IPS-18a (cell line): ENCODE data around the gene CDH23.

Experiments used
- H3K27ac ChIP-seq: one replicate; pipeline ENCODE4 v1.5.1; 2013; ENCODE audit warnings: low read length
- H3K27me3 ChIP-seq: one replicate; pipeline ENCODE4 v1.6.1; 2013; ENCODE audit warnings: mild to moderate bottlenecking, low read length; ENCODE audit not compliant: control insufficient read depth, insufficient read depth
- H3K36me3 ChIP-seq: one replicate; pipeline ENCODE4 v1.6.1; 2013; ENCODE audit warnings: low read depth, low read length; ENCODE audit not compliant: control insufficient read depth
- H3K4me1 ChIP-seq: one replicate; pipeline ENCODE4 v1.6.1; 2013; ENCODE audit warnings: low read depth, low read length; ENCODE audit not compliant: control insufficient read depth
- H3K4me3 ChIP-seq: one replicate; pipeline ENCODE4 v1.5.1; 2013; ENCODE audit warnings: low read length
- H3K9ac ChIP-seq: one replicate; pipeline ENCODE4 v1.6.1; 2013; ENCODE audit warnings: mild to moderate bottlenecking, low read length, moderate library complexity
- H3K9me3 ChIP-seq: one replicate; pipeline ENCODE4 v1.6.1; 2013; ENCODE audit warnings: low read depth, low read length; ENCODE audit not compliant: control insufficient read depth

Gene CDH23

GRCh38 chr10:71743866-71744265 lies 347.1 kb downstream of the CDH23 start:
- H3K27ac ChIP-seq, result no peak overlapping the region
- no peaks in the 10 kb centered on the region for H3K27me3 ChIP-seq
- no peaks in the 10 kb centered on the region for H3K36me3 ChIP-seq
- no peaks in the 10 kb centered on the region for H3K9me3 ChIP-seq
- peaks cover 12% of the 10 kb centered on the region for H3K4me1 ChIP-seq
- no peak overlapping the region for H3K4me3 ChIP-seq
- no peak overlapping the region for H3K9ac ChIP-seq

GRCh38 chr10:71744897-71745663 lies 348.4 kb downstream of the CDH23 start:
- Histone ChIP-seq H3K9me3 (no peaks in the 10 kb centered on the region), H3K27me3 (no peaks in the 10 kb centered on the region), H3K9ac (no peak overlapping the region), H3K4me1 (peaks cover 12% of the 10 kb centered on the region), H3K36me3 (no peaks in the 10 kb centered on the region), H3K4me3 (no peak overlapping the region), H3K27ac (no peak overlapping the region)

- H3K9ac ChIP-seq, result no peak overlapping the region
- no peaks in the 10 kb centered on the region for H3K27me3 ChIP-seq
- no peaks in the 10 kb centered on the region for H3K36me3 ChIP-seq
- H3K4me1 ChIP-seq, result peaks cover 12% of the 10 kb centered on the region
- no peaks in the 10 kb centered on the region for H3K9me3 ChIP-seq
- H3K27ac ChIP-seq, result no peak overlapping the region
- no peak overlapping the region for H3K4me3 ChIP-seq
Observed at GRCh38 chr10:71745664-71746250, 349.0 kb downstream of the CDH23 start.

DNA sequence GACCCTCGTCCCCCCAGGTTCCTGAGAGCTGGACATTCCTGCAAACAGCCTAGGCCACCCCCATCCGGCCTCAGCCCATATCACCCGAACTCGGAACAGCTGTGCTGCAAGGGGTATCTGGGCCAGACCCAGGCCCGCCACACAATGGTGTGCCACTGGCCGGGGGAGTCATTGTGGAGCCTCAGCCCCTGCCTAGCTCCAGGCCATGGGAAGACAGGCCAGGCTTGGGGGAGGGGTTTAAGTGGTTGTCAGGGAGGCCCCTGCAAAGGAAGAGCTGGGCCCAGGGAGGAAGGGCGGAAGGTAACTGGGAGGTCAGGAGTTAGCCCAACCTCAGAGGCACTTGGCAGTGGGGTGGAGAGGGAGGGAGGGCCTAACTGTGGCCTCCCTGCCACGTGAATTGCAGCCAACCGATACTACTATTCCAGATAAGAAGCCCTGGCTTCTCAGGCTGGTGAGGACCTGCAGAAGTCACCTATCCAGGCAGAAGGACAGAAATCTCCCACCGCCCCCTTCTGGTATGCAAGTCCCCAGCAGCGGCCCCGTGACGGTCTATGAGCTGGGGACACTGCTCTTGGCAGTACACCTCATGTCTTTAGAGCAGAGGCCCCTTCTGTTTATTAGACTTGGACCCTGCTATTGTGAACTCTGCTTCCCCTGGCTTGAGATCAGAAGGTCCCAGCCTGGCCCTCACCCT lies 349.8 kb downstream of the CDH23 start:
- no peak overlapping the region for H3K27ac ChIP-seq
- peaks cover 12% of the 10 kb centered on the region for H3K4me1 ChIP-seq
- H3K4me3 ChIP-seq, result no peak overlapping the region
- H3K9ac ChIP-seq, result no peak overlapping the region
- no peaks in the 10 kb centered on the region for H3K27me3 ChIP-seq
- H3K9me3 ChIP-seq, result no peaks in the 10 kb centered on the region
- H3K36me3 ChIP-seq, result no peaks in the 10 kb centered on the region

DNA sequence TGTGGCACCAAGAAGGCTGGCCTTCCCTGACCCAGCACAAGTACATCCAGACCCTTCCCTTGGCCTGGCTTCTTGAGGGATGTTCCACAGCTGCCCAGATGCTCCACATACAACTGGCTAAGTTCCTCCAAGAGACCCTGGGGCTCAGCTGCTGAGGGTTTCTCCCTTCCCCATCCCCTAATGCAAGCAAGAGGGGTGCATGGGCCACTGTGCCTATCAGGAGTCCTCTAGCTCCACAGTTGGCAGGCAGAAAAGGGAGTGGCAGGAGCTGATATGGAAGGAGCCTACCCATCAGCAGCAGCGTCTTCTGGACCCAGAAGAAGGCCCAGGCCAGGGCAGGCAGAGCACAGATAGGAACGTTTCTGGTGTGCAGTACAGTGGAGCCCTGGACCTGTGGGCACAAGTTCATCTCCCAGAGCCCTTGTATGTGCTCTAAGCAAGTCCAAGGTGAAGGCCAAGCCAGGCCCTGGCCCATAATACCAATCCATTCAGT lies 350.4 kb downstream of the CDH23 start:
- Histone ChIP-seq H3K4me1 (peaks cover 12% of the 10 kb centered on the region), H3K9me3 (no peaks in the 10 kb centered on the region), H3K36me3 (no peaks in the 10 kb centered on the region), H3K27me3 (no peaks in the 10 kb centered on the region), H3K4me3 (no peak overlapping the region), H3K9ac (no peak overlapping the region), H3K27ac (no peak overlapping the region)

DNA sequence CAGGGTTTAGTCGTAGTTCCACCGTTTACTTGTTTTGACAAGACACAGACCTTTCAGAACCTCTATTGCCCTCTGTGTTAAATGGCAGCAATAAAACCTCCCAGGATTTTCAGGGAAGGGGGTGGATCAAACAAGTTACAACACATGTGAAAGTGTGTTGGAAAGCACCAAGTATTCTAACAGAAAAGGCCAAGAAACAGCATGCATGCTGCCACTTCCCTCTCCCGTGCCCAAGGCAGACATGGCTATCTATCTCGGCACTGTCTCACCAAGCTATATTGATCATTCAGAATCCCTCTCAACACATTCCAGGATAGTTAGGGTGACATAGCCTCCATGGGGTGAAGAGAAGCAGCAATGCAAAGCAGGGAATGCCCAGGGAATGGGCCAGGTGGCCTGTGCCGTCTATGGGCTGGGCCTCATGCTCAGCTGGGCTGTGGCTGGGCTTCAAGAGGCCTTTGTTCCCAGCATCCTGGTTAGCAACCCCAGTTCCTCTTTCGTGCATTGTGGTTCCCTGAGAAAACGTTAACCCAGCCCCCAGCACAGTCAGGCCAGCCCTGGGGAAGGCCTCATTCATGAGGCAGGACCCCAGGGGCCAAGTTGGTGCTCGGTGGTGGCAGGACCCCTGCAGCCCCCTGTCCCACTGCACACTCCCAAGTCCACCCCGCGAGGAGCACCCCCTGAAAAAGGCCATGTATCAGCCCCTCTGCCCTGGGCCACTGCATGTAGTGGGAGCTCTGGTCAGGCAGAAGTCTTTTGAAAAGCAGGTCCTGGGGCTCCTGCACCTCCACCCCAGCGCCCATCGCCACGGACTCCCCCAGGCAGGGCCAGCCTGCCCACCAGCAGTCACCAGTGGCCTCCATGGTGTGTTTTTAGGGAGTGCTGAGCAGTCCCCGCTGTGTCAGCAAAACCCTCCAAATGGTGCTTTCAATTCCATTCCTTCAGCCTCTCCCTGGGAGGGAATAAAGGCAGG lies 351.1 kb downstream of the CDH23 start:
- H3K27ac ChIP-seq, result no peak overlapping the region
- peaks cover 12% of the 10 kb centered on the region for H3K4me1 ChIP-seq
- no peaks in the 10 kb centered on the region for H3K27me3 ChIP-seq
- no peak overlapping the region for H3K9ac ChIP-seq
- H3K4me3 ChIP-seq, result no peak overlapping the region
- no peaks in the 10 kb centered on the region for H3K9me3 ChIP-seq
- H3K36me3 ChIP-seq, result no peaks in the 10 kb centered on the region

DNA sequence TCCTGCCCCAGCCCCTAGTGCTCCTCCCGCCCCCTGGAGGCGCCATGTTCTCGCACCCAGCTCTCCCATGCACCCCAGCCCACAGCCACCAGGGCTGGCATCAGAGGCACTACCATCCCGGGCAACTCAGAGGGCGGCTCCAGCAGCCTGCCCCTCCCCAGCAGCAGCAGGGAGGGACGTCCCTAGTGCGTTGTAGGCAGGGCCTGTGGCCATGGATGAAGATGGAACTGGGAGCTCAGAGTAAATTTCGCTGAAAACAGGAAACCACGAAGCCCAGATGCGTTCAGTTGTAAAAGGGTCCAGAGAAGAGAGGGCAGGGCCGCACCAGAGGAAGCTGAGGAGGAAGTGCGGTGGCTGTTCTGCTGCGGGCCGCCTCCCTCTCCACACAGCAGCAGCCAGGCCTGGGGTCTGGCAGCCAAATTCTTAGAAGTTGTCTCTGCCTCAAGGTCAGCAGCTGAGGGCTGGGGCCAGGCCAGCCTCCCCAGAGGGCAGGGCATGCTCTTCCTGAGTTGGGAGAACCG lies 352.0 kb downstream of the CDH23 start:
- no peaks in the 10 kb centered on the region for H3K27me3 ChIP-seq
- no peak overlapping the region for H3K4me3 ChIP-seq
- no peak overlapping the region for H3K9ac ChIP-seq
- no peaks in the 10 kb centered on the region for H3K9me3 ChIP-seq
- H3K4me1 ChIP-seq, result peaks cover 12% of the 10 kb centered on the region
- H3K27ac ChIP-seq, result no peak overlapping the region
- H3K36me3 ChIP-seq, result no peaks in the 10 kb centered on the region

GRCh38 chr10:71749396-71749795 lies 352.7 kb downstream of the CDH23 start:
- no peak overlapping the region for H3K27ac ChIP-seq

DNA sequence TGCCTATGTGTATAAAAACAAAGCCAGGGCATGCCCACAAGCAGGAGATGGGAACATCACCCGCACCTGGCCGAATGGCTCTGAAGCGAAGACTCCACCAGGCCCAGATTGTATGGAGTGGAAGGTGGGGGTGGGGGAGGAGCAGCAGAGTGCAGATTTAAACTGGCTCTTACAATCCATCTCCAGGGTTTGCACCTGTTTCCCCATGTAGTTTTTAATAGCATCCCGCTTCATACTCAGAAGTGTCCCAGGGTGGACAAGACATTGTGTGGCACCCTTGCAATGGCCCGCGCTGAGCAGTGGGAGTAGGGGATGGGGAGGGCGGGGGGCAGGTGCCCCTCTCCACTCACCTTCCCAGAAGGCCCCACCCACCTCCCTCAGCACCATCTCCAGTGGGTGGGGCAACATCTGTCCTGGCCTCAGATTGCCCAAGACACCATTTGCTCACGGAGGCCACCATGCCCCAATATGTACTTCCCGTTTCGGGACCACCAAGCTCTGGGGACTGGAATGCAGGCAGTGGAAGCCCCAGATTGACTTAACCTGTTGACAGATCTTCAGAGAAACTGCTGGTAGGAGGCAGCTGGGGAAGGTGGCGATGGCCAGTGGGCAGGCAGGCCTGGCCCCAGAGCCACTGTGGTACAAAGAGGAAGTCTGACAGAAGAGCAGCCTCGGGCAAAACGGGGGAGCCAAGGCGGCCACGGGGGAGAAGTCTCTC lies 353.6 kb downstream of the CDH23 start:
- H3K9ac ChIP-seq, result no peak overlapping the region
- no peaks in the 10 kb centered on the region for H3K9me3 ChIP-seq
- no peaks in the 10 kb centered on the region for H3K36me3 ChIP-seq
- H3K4me3 ChIP-seq, result no peak overlapping the region
- no peak overlapping the region for H3K27ac ChIP-seq
- peaks cover 12% of the 10 kb centered on the region for H3K4me1 ChIP-seq
- no peaks in the 10 kb centered on the region for H3K27me3 ChIP-seq

More at GRCh38 chr10:71749396-71749795, 352.7 kb downstream of the CDH23 start:
- no peaks in the 10 kb centered on the region for H3K9me3 ChIP-seq
- no peaks in the 10 kb centered on the region for H3K27me3 ChIP-seq
- H3K9ac ChIP-seq, result no peak overlapping the region
- H3K36me3 ChIP-seq, result no peaks in the 10 kb centered on the region
- peaks cover 12% of the 10 kb centered on the region for H3K4me1 ChIP-seq
- no peak overlapping the region for H3K4me3 ChIP-seq

GRCh38 chr10:71750986-71751385 lies 354.3 kb downstream of the CDH23 start:
- Histone ChIP-seq H3K27ac (no peak overlapping the region), H3K36me3 (no peaks in the 10 kb centered on the region), H3K4me3 (no peak overlapping the region), H3K27me3 (no peaks in the 10 kb centered on the region), H3K9ac (no peak overlapping the region), H3K9me3 (no peaks in the 10 kb centered on the region), H3K4me1 (peaks cover 12% of the 10 kb centered on the region)
